MG63 (cell line): ENCODE measurements around the gene SDF2. TPM values are rescaled to one million over a fixed set of nuclear protein-coding genes. Genes with fewer than 3 reads are reported as not detected.
A peak's percentile ranks its signal among the peaks of the same experiment; 100 is the strongest.

Source experiments
- DNase-seq: peaks from one replicate; pipeline ENCODE4 v3.0.0-alpha.2; 2020
- H3K27me3 ChIP-seq: fragments of 250-450 bp; sonication (Bioruptor Pico); 2 replicates; pipeline ENCODE4 v1.5.1; 2020; ENCODE audit warnings: mild to moderate bottlenecking, moderate library complexity
- H3K36me3 ChIP-seq: fragments of 250-450 bp; sonication (Bioruptor Pico); 2 replicates; pipeline ENCODE4 v1.5.1; 2020; ENCODE audit warnings: mild to moderate bottlenecking, moderate library complexity
- H3K4me3 ChIP-seq: fragments of 250-450 bp; sonication (Bioruptor Pico); 2 replicates; pipeline ENCODE4 v1.5.1; 2020; ENCODE audit warnings: mild to moderate bottlenecking, moderate library complexity
- H3K9me3 ChIP-seq: fragments of 250-450 bp; sonication (Bioruptor Pico); 2 replicates; pipeline ENCODE4 v1.5.1; 2020; ENCODE audit warnings: mild to moderate bottlenecking, moderate library complexity
- total RNA-seq: library from RNA; depleted of rRNA; stranded (reverse); fragments of >200 nt; shearing (Covaris generic); gene quantifications from 2 replicates; pipeline ENCODE4 v1.2.3, GENCODE V29; 2014; ENCODE audit warnings: low replicate concordance

SDF2 gene
- total RNA-seq, 1 experiment from 2014 or later, result 58.6 TPM

DNA sequence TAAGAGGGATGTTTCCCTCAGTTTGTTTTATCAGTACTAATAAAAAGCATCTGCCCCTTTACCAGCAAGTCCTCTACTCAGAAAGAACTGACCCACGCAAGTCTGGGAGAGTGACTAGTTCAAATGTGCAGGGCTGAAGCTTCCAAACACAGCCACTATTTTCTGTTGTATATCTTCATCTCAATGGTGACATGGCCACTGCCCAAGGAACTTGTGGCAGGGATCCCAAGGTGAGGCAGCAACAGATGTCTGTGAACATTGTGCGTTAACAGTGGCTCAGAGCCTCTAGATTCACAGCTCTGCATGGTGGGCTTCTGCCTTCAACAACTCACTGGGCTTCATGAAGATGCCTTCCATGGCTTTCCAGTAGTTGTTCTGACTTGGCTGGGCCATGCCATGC, 13.0 kb downstream of the SDF2 start:
- Histone ChIP-seq H3K36me3 (peaks cover 58% of the 10 kb centered on the region), H3K9me3 (no peaks in the 10 kb centered on the region), H3K27me3 (no peaks in the 10 kb centered on the region), H3K4me3 (no peak overlapping the region)
- no peak for DNase-seq

DNA sequence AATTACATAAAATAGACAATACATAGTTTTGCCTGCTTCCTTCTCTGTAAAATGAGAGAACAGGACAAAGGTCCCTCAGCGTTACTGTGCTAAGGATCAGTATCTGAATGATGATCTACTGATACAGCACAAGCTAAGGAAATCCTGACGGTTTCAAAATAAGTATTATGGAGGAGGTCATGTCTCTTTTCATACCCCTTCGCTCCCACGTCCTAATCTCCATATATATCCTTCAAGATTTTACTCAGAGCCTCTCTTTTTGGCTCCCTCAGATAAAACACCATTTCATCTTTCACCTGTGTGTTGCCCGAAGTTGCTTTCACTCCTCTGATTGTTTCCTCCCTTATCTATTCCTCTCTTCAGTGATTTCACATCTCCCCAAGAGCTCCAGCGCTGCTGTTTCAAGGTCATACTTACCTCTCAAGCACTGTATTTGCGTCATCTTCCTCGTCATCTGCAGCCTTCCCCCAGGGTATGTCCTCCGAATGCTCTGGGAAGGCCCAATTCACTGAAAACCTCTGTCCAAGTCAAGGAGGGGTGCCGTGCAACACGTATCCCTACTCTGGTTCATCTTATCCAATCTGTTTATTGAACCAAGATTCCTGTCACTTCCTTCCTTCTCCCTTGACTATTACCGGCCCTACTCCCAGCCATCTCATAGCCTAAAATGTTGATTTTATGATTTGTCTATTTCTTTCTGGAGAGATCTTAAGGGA, 15.5 kb downstream of the SDF2 start:
- H3K9me3 ChIP-seq, result no peaks in the 10 kb centered on the region
- H3K27me3 ChIP-seq, result no peaks in the 10 kb centered on the region
- no peak for DNase-seq
- peaks cover 59% of the 10 kb centered on the region for H3K36me3 ChIP-seq
- peak overlapping the region; percentile 70; the same call in 1 of the 2 replicates for H3K4me3 ChIP-seq

DNA sequence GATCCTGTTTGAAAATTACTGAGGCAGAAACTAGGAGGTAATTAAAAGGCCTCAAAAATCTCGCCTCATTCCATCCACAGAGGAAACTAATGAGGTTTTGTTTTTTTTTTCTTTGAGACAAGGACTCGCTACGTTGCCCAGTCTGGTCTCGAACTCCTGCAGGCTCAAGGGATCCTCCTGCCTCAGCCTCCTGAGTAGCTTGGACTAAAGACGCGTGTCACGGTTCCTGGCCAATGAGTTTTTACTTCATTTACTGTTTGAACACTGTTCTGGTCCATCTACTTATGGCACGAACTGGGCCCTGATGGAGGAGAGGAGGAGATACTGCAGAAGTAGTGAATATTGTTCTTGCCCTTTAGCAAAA, 16.1 kb downstream of the SDF2 start:
- Histone ChIP-seq H3K4me3 (peak overlapping the region; percentile 70), H3K9me3 (no peaks in the 10 kb centered on the region), H3K36me3 (peaks cover 61% of the 10 kb centered on the region), H3K27me3 (no peaks in the 10 kb centered on the region)
- no peak for DNase-seq

DNA sequence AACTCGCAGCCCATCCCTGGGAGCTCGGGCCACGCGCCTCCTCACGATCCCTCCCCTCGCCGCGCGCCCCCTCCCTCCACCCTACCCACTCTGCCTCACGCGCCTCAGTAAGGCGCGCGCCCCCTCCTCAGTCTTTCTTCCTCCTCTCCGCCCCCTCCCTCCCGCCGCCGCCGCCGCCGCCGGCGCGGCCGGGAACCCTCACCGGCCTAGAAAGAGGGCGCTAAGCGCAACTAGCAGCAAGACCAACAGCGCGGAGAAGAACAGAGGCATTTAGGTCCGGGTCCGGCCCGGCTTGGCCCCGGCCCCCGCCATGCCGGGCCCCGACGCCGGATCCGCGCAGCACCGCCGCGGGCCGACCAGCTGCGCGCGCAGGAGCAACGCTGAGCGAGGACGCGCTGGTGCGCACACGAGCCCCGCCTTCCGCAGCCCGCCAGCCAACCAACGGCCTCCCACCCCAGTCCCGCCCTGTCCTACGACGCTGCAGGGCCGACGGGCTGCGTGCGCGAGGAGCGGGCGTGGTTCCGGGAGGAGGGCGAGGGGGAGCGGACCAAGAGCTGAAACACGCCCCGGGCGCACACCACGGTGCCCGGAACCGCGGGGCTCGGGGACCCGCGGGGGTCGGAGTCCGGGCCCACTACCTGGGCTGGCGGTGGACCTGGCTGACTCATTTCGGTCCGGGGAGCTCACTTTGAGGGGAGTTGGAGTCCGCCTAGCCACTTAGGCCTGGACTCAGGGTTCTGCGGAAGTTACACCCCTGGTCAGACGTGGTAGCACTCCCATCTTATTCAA, 16.7 kb downstream of the SDF2 start, which contains the start of gene BLTP2:
Gene BLTP2 (minus strand): TSS at position 372 of the 789 bp plus-strand sequence. CDS start 102 bp downstream, at position 270.
- Histone ChIP-seq H3K9me3 (no peaks in the 10 kb centered on the region), H3K27me3 (no peaks in the 10 kb centered on the region), H3K4me3 (peak within 1 kb of the TSS; percentile 70), H3K36me3 (peaks cover 65% of the 10 kb centered on the region)
- DNase-seq, result peak; percentile 97

DNA sequence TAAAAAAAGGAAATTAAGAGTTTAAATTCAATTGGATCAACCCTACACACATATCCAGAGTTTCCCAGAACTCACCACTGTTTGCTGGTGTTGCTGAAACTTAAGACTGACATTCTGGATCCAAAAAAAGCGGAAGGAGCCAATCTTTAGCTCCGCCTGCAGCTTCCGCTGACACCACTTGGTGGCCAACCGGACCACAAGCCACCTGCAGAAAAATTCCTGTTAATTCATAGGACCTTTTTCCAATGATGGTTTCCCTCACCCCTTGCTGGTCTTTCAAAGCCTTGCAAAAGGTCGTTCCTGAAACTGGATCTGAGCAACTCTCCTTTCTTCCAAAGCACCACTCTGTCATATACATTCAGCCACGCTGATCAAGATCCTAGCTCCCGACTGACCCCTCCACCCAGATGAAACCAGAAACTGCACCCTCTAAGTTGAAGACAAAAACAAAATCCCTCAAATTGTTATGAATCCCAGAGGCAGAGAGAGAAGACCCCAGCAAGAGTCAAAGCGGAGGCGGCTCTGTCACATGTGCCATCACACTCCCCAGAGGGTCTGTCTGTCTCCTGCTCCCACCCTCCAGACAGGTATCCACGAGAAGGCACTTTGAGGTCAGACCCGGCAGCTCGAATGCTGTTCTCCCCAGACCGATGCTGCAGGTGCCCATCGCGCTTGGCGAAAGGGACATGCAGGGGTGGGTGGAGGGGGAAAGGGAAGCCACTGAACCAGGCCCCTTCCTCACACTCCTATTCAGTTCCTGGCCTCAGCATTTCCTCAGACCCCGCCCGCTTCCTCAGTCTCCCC, 17.5 kb downstream of the SDF2 start:
- H3K27me3 ChIP-seq, result no peaks in the 10 kb centered on the region
- H3K4me3 ChIP-seq, result peak overlapping the region; percentile 70
- DNase-seq, result peak; percentile 47
- H3K9me3 ChIP-seq, result no peaks in the 10 kb centered on the region
- peaks cover 68% of the 10 kb centered on the region for H3K36me3 ChIP-seq

DNA sequence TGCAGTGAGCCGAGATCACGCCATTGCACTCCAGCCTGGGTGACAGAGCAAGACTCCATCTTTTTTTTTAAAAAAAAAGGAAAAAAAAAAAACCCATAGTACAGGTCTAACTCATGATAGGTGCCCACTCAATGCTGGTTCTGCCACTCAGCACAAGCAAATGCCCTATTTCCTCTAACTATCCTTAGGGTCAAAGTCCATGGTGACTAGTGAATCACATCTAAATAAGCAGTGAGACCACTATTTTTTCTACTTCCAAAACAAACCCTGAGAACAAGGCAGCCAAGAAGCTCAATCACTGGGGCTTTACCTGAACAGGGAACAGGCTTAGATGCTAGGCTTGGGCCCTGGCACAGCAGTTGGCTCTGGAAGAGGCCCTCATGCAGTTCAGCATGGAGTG, 20.1 kb downstream of the SDF2 start:
- Histone ChIP-seq H3K36me3 (peaks cover 79% of the 10 kb centered on the region), H3K4me3 (no peak overlapping the region), H3K27me3 (no peaks in the 10 kb centered on the region), H3K9me3 (no peaks in the 10 kb centered on the region)
- DNase-seq, result no peak

DNA sequence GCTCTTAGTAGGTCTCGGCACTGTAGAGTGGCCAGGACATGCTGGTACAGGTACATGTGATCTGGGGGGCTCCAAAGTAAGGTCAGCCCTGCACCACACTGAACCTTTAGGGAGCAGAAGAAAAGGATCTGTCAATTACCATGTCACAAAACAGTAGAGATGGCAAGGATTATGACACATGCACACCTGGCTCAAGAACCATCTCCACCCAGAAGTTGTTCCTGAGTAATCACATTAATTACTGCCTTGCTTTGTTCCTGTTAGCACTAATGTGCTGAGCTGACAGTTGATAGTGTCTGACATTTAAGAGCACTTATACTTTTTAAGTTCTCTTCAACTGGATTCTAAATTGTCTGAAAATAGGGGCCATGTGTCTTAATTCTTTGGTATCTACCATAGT, 26.2 kb downstream of the SDF2 start:
- H3K4me3 ChIP-seq, result no peak overlapping the region
- no peaks in the 10 kb centered on the region for H3K27me3 ChIP-seq
- DNase-seq, result no peak
- no peaks in the 10 kb centered on the region for H3K9me3 ChIP-seq
- H3K36me3 ChIP-seq, result peaks cover 100% of the 10 kb centered on the region

DNA sequence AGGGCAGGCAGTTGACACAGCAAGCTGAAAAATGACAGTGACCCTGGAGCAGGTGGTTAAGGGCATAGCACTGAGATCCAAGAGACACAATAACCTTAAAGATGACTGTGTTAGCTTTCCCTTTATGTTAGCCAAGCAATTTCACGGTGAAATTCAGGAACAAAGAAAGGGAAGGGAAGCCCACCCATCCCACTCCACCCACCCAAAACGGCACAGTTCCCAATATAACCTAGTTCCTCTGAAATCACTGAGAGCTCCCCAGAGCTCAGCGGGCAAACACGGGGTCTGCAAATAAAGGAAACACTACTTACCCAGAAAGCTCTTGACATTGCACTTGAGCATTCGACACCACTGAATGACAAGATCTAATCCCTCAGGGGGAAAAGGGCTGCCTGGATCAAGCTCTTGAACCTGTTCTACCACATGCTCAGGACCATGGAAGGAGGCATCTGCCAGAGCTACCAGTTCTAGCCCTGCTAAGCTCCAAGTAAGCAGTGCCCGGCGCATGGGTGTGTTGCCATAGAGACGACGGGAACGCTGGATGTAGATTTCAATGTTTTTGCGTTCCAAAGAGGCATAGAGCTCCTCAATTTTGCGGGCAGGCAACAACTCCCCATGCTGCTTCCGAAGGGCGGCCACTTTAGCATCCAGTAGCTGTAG, 27.4 kb downstream of the SDF2 start:
- Histone ChIP-seq H3K27me3 (no peaks in the 10 kb centered on the region), H3K9me3 (no peaks in the 10 kb centered on the region), H3K4me3 (no peak overlapping the region), H3K36me3 (peaks cover 98% of the 10 kb centered on the region)
- no peak for DNase-seq

DNA sequence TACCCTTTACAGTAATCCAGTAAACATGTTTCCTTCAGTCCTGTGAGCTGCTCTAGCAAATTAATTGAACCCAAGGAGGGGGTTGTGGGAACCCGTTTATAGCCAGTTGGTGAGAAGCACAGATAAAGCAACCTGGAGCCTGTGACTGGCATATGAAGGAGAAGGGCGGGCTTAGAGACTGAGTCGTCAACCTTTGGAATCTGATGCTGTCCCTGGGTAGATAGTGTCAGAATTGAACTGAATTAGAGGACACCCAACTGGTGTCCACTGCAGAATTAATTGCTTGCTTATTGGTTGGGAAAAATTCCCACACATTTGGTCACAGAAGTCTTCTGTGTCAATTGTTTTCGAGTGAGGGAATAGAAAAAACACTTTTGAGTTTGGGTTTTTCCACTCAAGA, 34.9 kb downstream of the SDF2 start:
- no peaks in the 10 kb centered on the region for H3K9me3 ChIP-seq
- H3K36me3 ChIP-seq, result peaks cover 89% of the 10 kb centered on the region
- no peak overlapping the region for H3K4me3 ChIP-seq
- no peaks in the 10 kb centered on the region for H3K27me3 ChIP-seq
- DNase-seq, result no peak

DNA sequence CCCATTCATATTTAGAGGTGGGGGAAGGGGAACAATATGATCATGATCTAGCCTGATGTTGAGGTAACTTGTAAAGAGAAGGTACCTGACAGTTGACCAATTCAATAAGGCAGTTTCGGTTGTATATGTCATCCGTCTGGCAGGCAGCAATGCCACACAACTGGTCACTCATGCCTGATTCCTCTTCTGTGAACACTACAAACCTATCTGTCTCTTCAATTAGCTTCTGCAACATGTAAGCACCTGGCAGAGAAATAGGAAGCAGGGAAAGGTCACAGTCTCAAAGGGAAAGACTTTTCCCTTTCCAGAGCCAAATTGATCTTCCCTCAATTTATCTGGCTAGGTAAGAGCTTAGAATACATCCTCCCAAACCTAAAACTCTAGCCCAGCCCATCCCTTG, 37.6 kb downstream of the SDF2 start:
- no peak for DNase-seq
- H3K27me3 ChIP-seq, result no peaks in the 10 kb centered on the region
- H3K36me3 ChIP-seq, result peaks cover 91% of the 10 kb centered on the region
- H3K9me3 ChIP-seq, result no peaks in the 10 kb centered on the region
- H3K4me3 ChIP-seq, result no peak overlapping the region

DNA sequence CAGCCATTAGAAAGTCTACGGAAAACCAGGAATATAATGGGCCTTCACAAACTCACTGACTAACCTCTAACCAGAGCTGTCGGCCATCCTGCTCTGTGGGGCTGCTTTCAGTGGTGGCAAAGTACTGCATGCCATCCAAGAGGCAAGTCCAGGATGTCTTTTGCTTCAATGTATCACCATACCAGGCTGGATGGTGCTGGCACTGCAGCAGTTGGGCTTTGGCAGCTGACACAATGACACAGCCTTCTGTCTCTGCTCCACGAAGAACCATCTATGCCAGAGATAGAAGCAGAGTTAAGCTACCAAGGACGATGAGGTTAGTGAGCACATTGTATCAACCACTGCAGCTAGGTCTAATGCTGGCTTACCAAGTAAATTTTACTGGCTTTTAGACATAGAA, 38.0 kb downstream of the SDF2 start:
- Histone ChIP-seq H3K4me3 (no peak overlapping the region), H3K27me3 (no peaks in the 10 kb centered on the region), H3K9me3 (no peaks in the 10 kb centered on the region), H3K36me3 (peaks cover 95% of the 10 kb centered on the region)
- DNase-seq, result no peak

DNA sequence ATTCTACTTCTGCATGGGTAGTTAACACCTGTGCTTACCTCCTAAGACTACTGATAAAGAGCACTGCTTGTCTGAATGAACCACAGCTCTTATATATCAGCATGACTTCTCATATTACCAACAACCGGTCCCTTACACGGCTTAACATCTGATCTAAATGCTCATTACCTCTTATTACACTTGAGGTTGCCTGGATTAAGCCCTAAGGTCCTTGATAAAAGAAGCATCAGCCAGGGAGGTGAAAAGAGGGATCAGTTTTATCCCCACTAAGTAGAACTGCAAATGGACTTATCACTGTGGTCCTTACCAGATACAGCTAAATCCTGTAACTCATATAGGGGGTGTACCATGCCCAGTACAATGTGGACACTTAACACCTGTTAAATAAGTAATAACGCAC, 39.5 kb downstream of the SDF2 start:
- Histone ChIP-seq H3K9me3 (no peaks in the 10 kb centered on the region), H3K36me3 (peaks cover 92% of the 10 kb centered on the region), H3K4me3 (no peak overlapping the region), H3K27me3 (no peaks in the 10 kb centered on the region)
- no peak for DNase-seq

DNA sequence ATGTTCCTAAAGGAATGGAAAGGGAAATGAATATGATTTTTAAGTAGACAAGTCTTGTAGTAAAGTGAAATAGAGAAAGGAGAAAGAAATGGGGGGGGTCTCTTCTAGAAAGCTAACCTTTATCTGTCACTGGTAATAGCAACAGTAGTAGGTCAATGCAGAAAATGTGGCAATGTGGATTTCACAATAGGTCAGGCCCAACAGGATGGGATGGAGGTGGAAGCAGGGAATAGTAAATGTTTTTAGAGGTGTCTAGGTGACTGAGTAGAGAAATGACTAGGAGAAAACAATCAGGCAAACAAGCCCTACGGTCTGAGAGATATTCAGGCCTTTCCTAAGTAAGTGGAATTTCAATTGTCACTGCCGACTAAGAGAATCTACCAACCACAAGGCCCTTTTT, 41.7 kb downstream of the SDF2 start:
- H3K9me3 ChIP-seq, result no peaks in the 10 kb centered on the region
- H3K27me3 ChIP-seq, result no peaks in the 10 kb centered on the region
- no peak for DNase-seq
- H3K36me3 ChIP-seq, result peaks cover 97% of the 10 kb centered on the region
- H3K4me3 ChIP-seq, result no peak overlapping the region

DNA sequence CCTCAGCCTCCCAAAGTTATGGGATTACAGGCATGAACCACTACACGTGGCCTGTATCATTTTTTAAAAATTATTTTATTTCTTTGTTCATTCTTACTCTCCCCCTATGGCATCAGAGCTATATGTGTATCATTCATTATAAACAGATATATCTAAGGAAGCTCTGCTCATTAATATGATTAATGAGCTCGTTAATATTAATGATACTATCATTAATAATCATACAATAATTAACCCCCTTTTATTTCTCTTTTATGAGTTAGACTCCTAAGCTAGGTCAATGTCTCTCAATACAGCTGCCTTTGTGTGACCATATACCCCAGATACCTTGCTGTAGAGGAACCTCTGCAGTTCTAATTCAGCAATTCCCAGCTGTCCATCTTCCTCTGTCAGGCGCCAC, 43.2 kb downstream of the SDF2 start:
- no peak for DNase-seq
- Histone ChIP-seq H3K27me3 (no peaks in the 10 kb centered on the region), H3K9me3 (no peaks in the 10 kb centered on the region), H3K36me3 (peaks cover 95% of the 10 kb centered on the region), H3K4me3 (no peak overlapping the region)

DNA sequence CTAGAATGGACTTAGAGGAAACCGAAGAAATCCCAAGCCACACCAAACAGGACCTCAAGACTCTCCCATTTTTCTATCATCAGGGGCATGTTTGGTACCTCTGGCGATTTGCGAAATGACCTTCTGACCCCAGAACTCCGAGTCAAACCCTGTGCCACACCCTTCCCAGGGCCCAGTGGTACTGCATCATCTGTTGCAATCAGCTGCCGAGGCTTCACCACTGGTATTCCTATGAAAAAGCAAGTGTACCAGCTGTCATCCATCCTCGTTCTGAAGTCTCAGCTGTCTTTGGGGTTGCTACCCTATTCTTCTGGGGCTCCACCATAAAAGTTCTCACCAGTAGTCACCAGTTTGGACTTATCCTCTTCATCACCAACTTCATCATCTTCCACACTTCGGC, 45.4 kb downstream of the SDF2 start:
- DNase-seq, result no peak
- peaks cover 95% of the 10 kb centered on the region for H3K36me3 ChIP-seq
- no peaks in the 10 kb centered on the region for H3K9me3 ChIP-seq
- no peak overlapping the region for H3K4me3 ChIP-seq
- no peaks in the 10 kb centered on the region for H3K27me3 ChIP-seq

DNA sequence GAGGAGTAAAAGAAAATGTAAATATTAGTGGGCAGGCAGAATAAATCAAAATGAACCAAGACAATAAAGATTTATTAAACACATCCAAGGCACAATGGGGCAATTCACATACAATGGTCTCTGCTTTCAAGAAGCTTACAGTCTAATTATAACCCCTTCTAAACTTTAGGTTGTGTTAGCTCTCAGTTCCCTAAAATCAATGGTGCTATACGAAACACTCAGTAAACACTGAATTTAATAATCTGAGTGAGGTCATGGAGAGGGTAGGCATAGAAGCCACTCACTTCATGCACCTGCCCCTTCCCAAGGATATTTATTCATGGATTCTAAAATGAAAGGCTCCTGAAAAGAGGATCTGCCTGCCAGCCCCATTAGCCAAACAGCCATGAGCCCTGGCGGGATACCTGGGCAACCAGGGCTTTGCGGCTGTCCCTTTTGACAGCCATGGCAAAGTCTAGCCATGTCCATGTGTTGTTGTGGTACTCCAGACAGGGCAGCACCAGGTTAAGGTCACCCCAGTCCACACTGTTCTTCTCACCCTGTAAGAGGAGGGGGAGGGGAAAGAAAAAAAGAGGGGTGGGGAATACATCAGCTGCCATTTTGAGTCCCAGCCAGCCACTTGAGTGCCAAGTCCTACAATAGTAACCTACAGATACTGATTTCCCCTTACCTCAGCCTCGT, 46.3 kb downstream of the SDF2 start:
- no peaks in the 10 kb centered on the region for H3K9me3 ChIP-seq
- DNase-seq, result no peak
- H3K27me3 ChIP-seq, result no peaks in the 10 kb centered on the region
- peaks cover 95% of the 10 kb centered on the region for H3K36me3 ChIP-seq
- H3K4me3 ChIP-seq, result no peak overlapping the region
